ENCODE data around the gene KATNAL1. TPM values are rescaled to one million over a fixed set of nuclear protein-coding genes. Genes with fewer than 3 reads are reported as not detected.

The KATNAL1 gene
- total RNA-seq, 2 donors from 2014 or later: 12.8 to 16.4 TPM

GRCh38 chr13:30193279-30194234 is 113.8 kb downstream of the KATNAL1 start:
- WGBS: 85% methylated on average over 11 of the region's 11 CpGs
- no peak for TF ChIP-seq CTCF (IDR thresholded peaks at IDR 0.05)
- TF ChIP-seq POLR2AphosphoS5 (IDR thresholded peaks at IDR 0.05): no peak
- no peak for TF ChIP-seq POLR2A (IDR thresholded peaks at IDR 0.05)
- DNase-seq (ENCODE audit: low spot score): no peak
- no peaks in the 10 kb centered on the region for H3K4me1 ChIP-seq (replicated peaks)
- H3K9me3 ChIP-seq: no peaks in the 10 kb centered on the region
- H3K27me3 ChIP-seq (replicated peaks; ENCODE audit: insufficient read depth): no peaks in the 10 kb centered on the region
- no peak overlapping the region for H3K4me3 ChIP-seq
- no peak overlapping the region for H3K27ac ChIP-seq
- intact Hi-C loops (cut with DNase I): no loop called here
- H3K36me3 ChIP-seq: no peaks in the 10 kb centered on the region

- Histone ChIP-seq H3K9me3 (no peaks in the 10 kb centered on the region), H3K36me3 (no peaks in the 10 kb centered on the region), H3K27ac (no peak overlapping the region), H3K4me3 (no peak overlapping the region), H3K4me1 (replicated peaks) (no peaks in the 10 kb centered on the region), H3K27me3 (replicated peaks; ENCODE audit: insufficient read depth) (no peaks in the 10 kb centered on the region)
- TF ChIP-seq POLR2AphosphoS5 (IDR thresholded peaks at IDR 0.05): no peak
- no peak for TF ChIP-seq POLR2A (IDR thresholded peaks at IDR 0.05)
- TF ChIP-seq CTCF (IDR thresholded peaks at IDR 0.05): no peak
- intact Hi-C loops (cut with DNase I): no loop called here
- 61% methylated on average over 10 of the region's 10 CpGs for WGBS
- no peak for DNase-seq (ENCODE audit: low spot score)
These were observed 114.8 kb downstream of the KATNAL1 start for GRCh38 chr13:30192320-30193093.

GRCh38 chr13:30191491-30192100 is 115.8 kb downstream of the KATNAL1 start:
- H3K4me1 ChIP-seq (replicated peaks): no peaks in the 10 kb centered on the region
- H3K4me3 ChIP-seq: no peak overlapping the region
- H3K9me3 ChIP-seq: no peaks in the 10 kb centered on the region
- DNase-seq (ENCODE audit: low spot score): no peak
- TF ChIP-seq CTCF (IDR thresholded peaks at IDR 0.05) (no peak), POLR2A (IDR thresholded peaks at IDR 0.05) (no peak), POLR2AphosphoS5 (IDR thresholded peaks at IDR 0.05) (no peak)
- 98% methylated on average over 5 of the region's 5 CpGs for WGBS
- intact Hi-C loops (cut with DNase I): no loop called here
- H3K27ac ChIP-seq: no peak overlapping the region
- H3K36me3 ChIP-seq: no peaks in the 10 kb centered on the region
- no peaks in the 10 kb centered on the region for H3K27me3 ChIP-seq (replicated peaks; ENCODE audit: insufficient read depth)

- H3K27me3 ChIP-seq (replicated peaks; ENCODE audit: insufficient read depth): no peaks in the 10 kb centered on the region
- intact Hi-C loops (cut with DNase I): no loop called here
- WGBS: 44% methylated on average over 10 of the region's 10 CpGs
- no peak for DNase-seq (ENCODE audit: low spot score)
- no peak for TF ChIP-seq POLR2AphosphoS5 (IDR thresholded peaks at IDR 0.05)
- TF ChIP-seq CTCF (IDR thresholded peaks at IDR 0.05): no peak
- no peak for TF ChIP-seq POLR2A (IDR thresholded peaks at IDR 0.05)
- no peaks in the 10 kb centered on the region for H3K9me3 ChIP-seq
- H3K4me1 ChIP-seq (replicated peaks): no peaks in the 10 kb centered on the region
- no peak overlapping the region for H3K4me3 ChIP-seq
- H3K27ac ChIP-seq: no peak overlapping the region
- no peaks in the 10 kb centered on the region for H3K36me3 ChIP-seq
These were observed 120.5 kb downstream of the KATNAL1 start for GRCh38 chr13:30186634-30187415.

All from prostate gland (tissue), 2 donors.